HCT116 (cell line): ENCODE results near the gene HEXA. TPM values are rescaled to one million over a fixed set of nuclear protein-coding genes. Genes with fewer than 3 reads are reported as not detected.

Experiments
- ATAC-seq: fragments of 200-7000 bp; cut with Tn5 transposase; 2 replicates; pipeline ENCODE4 v1.9.1; 2020; ENCODE audit warnings: mild to moderate bottlenecking, moderate library complexity
- BruUV-seq: library from RNA; stranded (reverse); fragments of 400-500 nt; replicated peaks from 2 replicates; lab custom pipeline; 2021; lab: Mats Ljungman, UMichigan
- CTCF ChIA-PET: fragments of 300-600 bp; sonication (Branson Sonifier 250); formaldehyde crosslinking; loops from one replicate; lab custom pipeline; 2021; ENCODE audit warnings: antibody characterized with exemption; lab: Charles Lee
- POLR2A ChIA-PET: fragments of 300-600, 350-600 bp; sonication (Branson Sonifier 250); formaldehyde crosslinking; loops from one replicate; lab custom pipeline; 2021; ENCODE audit warnings: antibody characterized with exemption; lab: Charles Lee
- RAD21 ChIA-PET, 2 experiments: fragments of 300-600 bp; sonication (Branson Sonifier 250); formaldehyde crosslinking; loops; one replicate each; lab custom pipeline; 2023; ENCODE audit warnings: low total read pairs in 2 of 2; ENCODE audit not compliant: uncharacterized antibody in 2 of 2, unreplicated experiment in 2 of 2, low non-redundant PET in 1 of 2; lab: Charles Lee
- DNase-seq: peaks from one replicate; pipeline ENCODE4 v3.0.0-alpha.2; 2010; ENCODE audit warnings: low read depth, low spot score
- H2AFZ ChIP-seq: fragments of 200-600 bp; shearing (Covaris generic), sonication (generic); 2 replicates; pipeline ENCODE4 v1.6.1; 2017; ENCODE audit warnings: low read depth, mixed run types, mixed read lengths, antibody characterized with exemption, low read length; ENCODE audit not compliant: poor library complexity, severe bottlenecking
- H3K27ac ChIP-seq: 2 replicates; pipeline ENCODE4 v1.5.1; 2012; ENCODE audit warnings: low read depth, low read length
- H3K27me3 ChIP-seq: fragments of 200-600 bp; sonication (generic); 2 replicates; pipeline ENCODE4 v1.6.1; 2016; ENCODE audit warnings: mixed run types, low read length, mixed read lengths; ENCODE audit not compliant: insufficient read depth
- H3K36me3 ChIP-seq, 2 experiments: fragments of 200-500 bp in 1 of 2; fragments of 200-600 bp in 1 of 2; sonication (Bioruptor generic) in 1 of 2; sonication (generic) in 1 of 2; 2 replicates each; pipeline versions ENCODE4 v1.5.1 to v1.6.1; 2014 to 2016; ENCODE audit warnings: low read length in 2 of 2, inconsistent platforms in 1 of 2, mixed read lengths in 1 of 2, mixed run types in 1 of 2; ENCODE audit not compliant: insufficient read depth in 2 of 2, control insufficient read depth in 1 of 2
- H3K4me1 ChIP-seq, 2 experiments: fragments of 200-600 bp in 1 of 2; sonication (generic) in 1 of 2; 2 replicates each; pipeline versions ENCODE4 v1.5.1 to v1.6.1; 2012 to 2017; ENCODE audit warnings: low read length in 2 of 2, inconsistent platforms in 1 of 2, mild to moderate bottlenecking in 1 of 2, mixed read lengths in 1 of 2, mixed run types in 1 of 2, moderate library complexity in 1 of 2; ENCODE audit not compliant: insufficient read depth in 2 of 2, control insufficient read depth in 1 of 2
- H3K4me2 ChIP-seq: fragments of 200-600 bp; sonication (generic); 2 replicates; pipeline ENCODE4 v1.6.1; 2017; ENCODE audit warnings: mixed run types, low read length, mixed read lengths
- H3K4me3 ChIP-seq, 2 experiments: fragments of 200-600 bp in 1 of 2; sonication (generic) in 1 of 2; replicated peaks in 1 of 2; 2 replicates each; pipeline ENCODE4 v1.5.1; 2011 to 2016; ENCODE audit warnings: low read length in 2 of 2, control low read depth in 1 of 2, low read depth in 1 of 2, mild to moderate bottlenecking in 1 of 2, mixed read lengths in 1 of 2, mixed run types in 1 of 2
- H3K79me2 ChIP-seq: fragments of 200-600 bp; sonication (generic); 2 replicates; pipeline ENCODE4 v1.6.1; 2017; ENCODE audit warnings: mild to moderate bottlenecking, mixed run types, low read length, moderate library complexity, mixed read lengths; ENCODE audit not compliant: insufficient read depth
- H3K9ac ChIP-seq: fragments of 200-600 bp; sonication (generic); 2 replicates; pipeline ENCODE4 v1.6.1; 2016; ENCODE audit warnings: low read length, mixed read lengths
- H3K9me2 ChIP-seq: fragments of 200-600 bp; sonication (generic), shearing (Covaris generic); 2 replicates; pipeline ENCODE4 v1.6.1; 2017; ENCODE audit warnings: mixed run types, mild to moderate bottlenecking, moderate library complexity; ENCODE audit not compliant: insufficient read depth
- H3K9me3 ChIP-seq, 2 experiments: fragments of 200-500 bp in 1 of 2; fragments of 200-600 bp in 1 of 2; sonication (Bioruptor generic) in 1 of 2; sonication (generic) in 1 of 2; 2 replicates each; pipeline ENCODE4 v1.6.1; 2014 to 2017; ENCODE audit warnings: low read length in 2 of 2, mixed read lengths in 2 of 2, inconsistent platforms in 1 of 2, low read depth in 1 of 2, mild to moderate bottlenecking in 1 of 2, mixed run types in 1 of 2, moderate library complexity in 1 of 2; ENCODE audit not compliant: control insufficient read depth in 1 of 2, insufficient read depth in 1 of 2
- H4K20me1 ChIP-seq: fragments of 200-600 bp; sonication (generic), shearing (Covaris generic); 2 replicates; pipeline ENCODE4 v1.6.1; 2017; ENCODE audit warnings: mixed run types, mild to moderate bottlenecking, moderate library complexity; ENCODE audit not compliant: insufficient read depth
- CBX3 ChIP-seq: IDR thresholded peaks from 2 replicates; pipeline ENCODE4 v1.6.1; 2012; ENCODE audit warnings: low read depth
- CEBPB ChIP-seq: IDR thresholded peaks from 2 replicates; pipeline ENCODE4 v1.6.1; 2012; ENCODE audit warnings: low read depth
- EGR1 ChIP-seq: IDR thresholded peaks from 2 replicates; pipeline ENCODE4 v1.6.1; 2012; ENCODE audit warnings: low read depth
- EZH2 ChIP-seq: fragments of 200-600 bp; sonication (generic); IDR thresholded peaks from 2 replicates; pipeline ENCODE4 v1.6.1; 2017; ENCODE audit warnings: antibody characterized with exemption, mixed run types
- EZH2phosphoT487 ChIP-seq: fragments of 200-600 bp; IDR thresholded peaks from 2 replicates; pipeline ENCODE4 v1.6.1; 2018; ENCODE audit warnings: antibody characterized with exemption, borderline replicate concordance
- FOSL1 ChIP-seq: IDR thresholded peaks from 2 replicates; pipeline ENCODE4 v1.6.1; 2012; ENCODE audit warnings: low read depth
- JUND ChIP-seq: IDR thresholded peaks from 2 replicates; pipeline ENCODE4 v1.6.1; 2012
- POLR2A ChIP-seq: IDR thresholded peaks from 2 replicates; pipeline ENCODE4 v1.7.0; 2011; ENCODE audit warnings: borderline replicate concordance; ENCODE audit not compliant: insufficient read depth, insufficient read length; ENCODE audit errors: extremely low read depth
- POLR2AphosphoS5 ChIP-seq: IDR thresholded peaks from 2 replicates; pipeline ENCODE4 v1.6.1; 2011; ENCODE audit warnings: mild to moderate bottlenecking, low read depth, low read length, moderate library complexity
- RAD21 ChIP-seq: IDR thresholded peaks from 2 replicates; pipeline ENCODE4 v1.6.1; 2012; ENCODE audit warnings: low read depth, mild to moderate bottlenecking
- REST ChIP-seq: IDR thresholded peaks from 2 replicates; pipeline ENCODE4 v1.6.1; 2012; ENCODE audit warnings: low read depth
- SIN3A ChIP-seq: IDR thresholded peaks from 2 replicates; pipeline ENCODE4 v1.6.1; 2012; ENCODE audit warnings: low read depth
- SP1 ChIP-seq: IDR thresholded peaks from 2 replicates; pipeline ENCODE4 v1.6.1; 2012; ENCODE audit warnings: low read depth
- TCF7L2 ChIP-seq: IDR thresholded peaks from 2 replicates; pipeline ENCODE4 v1.7.0; 2011; ENCODE audit warnings: borderline replicate concordance, inconsistent platforms; ENCODE audit not compliant: insufficient read depth, insufficient read length; ENCODE audit errors: extremely low read depth
- ZBTB33 ChIP-seq: IDR thresholded peaks from 2 replicates; pipeline ENCODE4 v1.6.1; 2011; ENCODE audit warnings: mild to moderate bottlenecking, low read length, moderate library complexity; ENCODE audit not compliant: insufficient replicate concordance; ENCODE audit errors: extremely low read depth
- intact Hi-C: fragments of 100-400 bp; cut with micrococcal nuclease; formaldehyde crosslinking; loops from 2 replicates; pipeline ENCODE4 v1.10.0; 2022
- total RNA-seq: library from RNA; stranded (reverse); gene quantifications from one replicate; pipeline ENCODE4 v1.2.1, GENCODE V29; 2021; ENCODE audit not compliant: unreplicated experiment
- TF ChIP-seq, protein P1 (sequence below), 3 experiments: fragments of 200-600 bp in 1 of 3; sonication (generic) in 1 of 3; IDR thresholded peaks in 2 of 3; conservative IDR thresholded peaks in 1 of 3; 2 replicates each; pipeline ENCODE4 v1.5.1; 2012 to 2017; ENCODE audit warnings: low read depth in 2 of 3, low read length in 2 of 3, antibody characterized with exemption in 1 of 3, borderline replicate concordance in 1 of 3, control low read depth in 1 of 3, mild to moderate bottlenecking in 1 of 3, mixed read lengths in 1 of 3, mixed run types in 1 of 3, moderate library complexity in 1 of 3; ENCODE audit not compliant: insufficient read depth in 1 of 3
- TF ChIP-seq, protein P2 (sequence below): IDR thresholded peaks from 2 replicates; pipeline ENCODE4 v1.6.1; 2012

The HEXA gene
- total RNA-seq, 1 experiment from 2014 or later, result 57.1 TPM

DNA sequence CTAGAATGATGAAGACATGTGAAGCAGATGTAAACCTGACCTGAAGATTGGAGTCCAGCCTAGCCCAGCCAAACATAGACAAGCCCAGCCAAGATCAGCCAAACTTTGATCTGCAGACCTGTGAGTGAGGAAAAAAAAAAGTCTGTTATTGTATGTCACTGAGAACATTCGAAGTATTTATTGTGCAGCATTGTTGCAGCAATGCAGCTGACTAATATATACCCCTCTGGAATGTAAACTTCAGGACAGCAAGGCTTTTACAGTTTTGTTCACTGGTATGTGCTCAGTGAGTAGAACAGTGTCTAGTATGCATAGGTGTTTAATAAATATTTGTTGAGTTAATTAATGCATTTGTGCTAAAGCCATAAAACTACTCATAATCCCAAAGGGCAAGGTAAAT is 45.7 kb upstream of the HEXA start:
- no TSS peak for BruUV-seq
- Histone ChIP-seq H4K20me1 (no peaks in the 10 kb centered on the region), H3K27me3 (no peaks in the 10 kb centered on the region), H3K36me3 (no peaks in the 10 kb centered on the region), H3K4me1 (no peaks in the 10 kb centered on the region), H3K4me3 (no peak overlapping the region), H3K9ac (no peak overlapping the region), H2AFZ (no peak overlapping the region), H3K79me2 (no peaks in the 10 kb centered on the region), H3K27ac (no peak overlapping the region), H3K9me3 (peaks cover 2 to 3% of the 10 kb centered on the region in 2 experiments; a peak in 1 of 4 replicates), H3K9me2 (no peaks in the 10 kb centered on the region), H3K4me2 (no peak overlapping the region)
- ChIA-PET POLR2A (no interaction called here), RAD21 (no interaction called here), CTCF (no interaction called here)
- no peak for DNase-seq
- no peak for ATAC-seq
- TF ChIP-seq FOSL1, result no peak
- TF ChIP-seq POLR2AphosphoS5, result no peak
- TF ChIP-seq TCF7L2, result no peak
- TF ChIP-seq, protein P1, sequence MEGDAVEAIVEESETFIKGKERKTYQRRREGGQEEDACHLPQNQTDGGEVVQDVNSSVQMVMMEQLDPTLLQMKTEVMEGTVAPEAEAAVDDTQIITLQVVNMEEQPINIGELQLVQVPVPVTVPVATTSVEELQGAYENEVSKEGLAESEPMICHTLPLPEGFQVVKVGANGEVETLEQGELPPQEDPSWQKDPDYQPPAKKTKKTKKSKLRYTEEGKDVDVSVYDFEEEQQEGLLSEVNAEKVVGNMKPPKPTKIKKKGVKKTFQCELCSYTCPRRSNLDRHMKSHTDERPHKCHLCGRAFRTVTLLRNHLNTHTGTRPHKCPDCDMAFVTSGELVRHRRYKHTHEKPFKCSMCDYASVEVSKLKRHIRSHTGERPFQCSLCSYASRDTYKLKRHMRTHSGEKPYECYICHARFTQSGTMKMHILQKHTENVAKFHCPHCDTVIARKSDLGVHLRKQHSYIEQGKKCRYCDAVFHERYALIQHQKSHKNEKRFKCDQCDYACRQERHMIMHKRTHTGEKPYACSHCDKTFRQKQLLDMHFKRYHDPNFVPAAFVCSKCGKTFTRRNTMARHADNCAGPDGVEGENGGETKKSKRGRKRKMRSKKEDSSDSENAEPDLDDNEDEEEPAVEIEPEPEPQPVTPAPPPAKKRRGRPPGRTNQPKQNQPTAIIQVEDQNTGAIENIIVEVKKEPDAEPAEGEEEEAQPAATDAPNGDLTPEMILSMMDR (IDR thresholded peaks at IDR 0.05 in 2 of 3, conservative IDR thresholded peaks at IDR 0.05 in 1 of 3; ENCODE audit: borderline replicate concordance in 1 of 3, insufficient read depth in 1 of 3, low read depth in 2 of 3, low read length in 2 of 3), result no peak
- TF ChIP-seq ZBTB33, result no peak
- TF ChIP-seq, protein P2, sequence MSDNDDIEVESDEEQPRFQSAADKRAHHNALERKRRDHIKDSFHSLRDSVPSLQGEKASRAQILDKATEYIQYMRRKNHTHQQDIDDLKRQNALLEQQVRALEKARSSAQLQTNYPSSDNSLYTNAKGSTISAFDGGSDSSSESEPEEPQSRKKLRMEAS, result no peak
- no peak for TF ChIP-seq SP1
- no peak for TF ChIP-seq CEBPB
- no peak for TF ChIP-seq CBX3
- no peak for TF ChIP-seq POLR2A
- TF ChIP-seq RAD21, result no peak
- TF ChIP-seq EGR1, result no peak
- no peak for TF ChIP-seq REST
- TF ChIP-seq SIN3A, result no peak
- TF ChIP-seq JUND, result no peak
- TF ChIP-seq EZH2phosphoT487, result no peak
- TF ChIP-seq EZH2, result no peak
- intact Hi-C loops, result no loop called here
